GM18870 (cell line): Measurements from ENCODE around the gene ERICH6.

Source experiments
- ATAC-seq: cut with Tn5 transposase; IDR thresholded peaks from one replicate; pipeline ENCODE4 v1.9.1; 2021; ENCODE audit warnings: moderate library complexity; ENCODE audit not compliant: unreplicated experiment

ERICH6 gene

GRCh38 chr3:150620002-150620689 lies 83.6 kb downstream of the ERICH6 start:
- ATAC-seq: no peak

- ATAC-seq: no peak
Observed at GRCh38 chr3:150613709-150614480, 89.8 kb downstream of the ERICH6 start.

- ATAC-seq: no peak
Observed at GRCh38 chr3:150613034-150613433, 90.7 kb downstream of the ERICH6 start.

GRCh38 chr3:150612494-150612893 lies 91.2 kb downstream of the ERICH6 start:
- ATAC-seq: no peak

DNA sequence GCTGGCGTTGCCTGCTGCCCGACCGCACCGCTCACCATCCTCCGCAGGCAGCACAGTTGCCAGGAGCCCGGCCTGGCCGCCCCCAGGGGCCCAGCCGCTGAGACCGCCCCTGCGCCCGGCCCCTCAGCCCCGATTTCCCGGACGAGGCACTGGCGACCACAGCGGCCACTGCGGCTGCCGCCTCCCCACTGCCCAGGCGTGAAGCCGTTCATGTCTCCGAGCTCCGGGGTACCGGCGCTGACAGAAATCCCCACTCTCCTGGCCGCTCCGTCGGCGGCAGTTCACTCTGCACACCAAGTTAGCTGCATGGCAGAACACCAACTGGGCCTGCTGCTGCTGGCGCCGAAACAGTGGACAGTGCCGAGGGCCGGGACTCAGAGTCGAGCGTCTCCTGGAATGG lies 92.1 kb downstream of the ERICH6 start:
- ATAC-seq: no peak

- no peak for ATAC-seq
Observed at GRCh38 chr3:150610785-150611184, 92.9 kb downstream of the ERICH6 start.

DNA sequence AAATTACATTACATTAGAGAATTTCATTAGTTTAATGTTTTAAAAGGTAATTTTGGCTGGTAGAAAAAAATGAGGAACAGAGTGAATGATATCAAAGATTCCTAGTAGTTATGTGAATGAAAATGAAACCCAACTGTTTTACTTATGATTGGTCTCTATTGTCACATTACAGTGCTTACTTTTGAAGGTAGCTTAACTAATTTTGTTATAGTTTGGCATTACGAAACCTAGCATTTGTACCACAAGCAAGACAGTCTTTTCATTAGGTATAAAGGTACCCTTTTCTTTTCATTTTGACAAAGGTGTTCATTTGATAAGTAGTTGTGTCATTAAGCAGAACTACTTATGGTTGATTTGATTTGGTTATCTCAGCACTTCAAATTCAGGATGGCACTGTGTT lies 93.7 kb downstream of the ERICH6 start:
- no peak for ATAC-seq
